Prostate gland (tissue), 2 donors: ENCODE data around the gene SEC16B. TPM values are rescaled to one million over a fixed set of nuclear protein-coding genes. Genes with fewer than 3 reads are reported as not detected.

Experiments used
- DNase-seq: peaks from one replicate; pipeline ENCODE4 v3.0.0-alpha.2; 2019; ENCODE audit warnings: low spot score
- H3K27ac ChIP-seq, 2 donors: fragments of 200-600 bp; sonication (generic); 2 replicates each; pipeline ENCODE4 v1.5.1; 2017 to 2019
- H3K27me3 ChIP-seq: fragments of 200-600 bp; sonication (generic); replicated peaks from 2 replicates; pipeline ENCODE4 v1.5.1; 2019; ENCODE audit not compliant: insufficient read depth
- H3K36me3 ChIP-seq, 2 donors: fragments of 200-600 bp; sonication (generic); 1 replicate in 1 of 2; 2 replicates in 1 of 2; pipeline versions ENCODE4 v1.5.1 to v1.8.1; 2017 to 2019
- H3K4me1 ChIP-seq: fragments of 200-600 bp; sonication (generic); replicated peaks from 2 replicates; pipeline ENCODE4 v1.5.1; 2019
- H3K4me3 ChIP-seq, 2 donors: fragments of 200-600 bp; sonication (generic); 2 replicates each; pipeline ENCODE4 v1.5.1; 2017 to 2019
- H3K9me3 ChIP-seq: fragments of 200-600 bp; sonication (generic); 2 replicates; pipeline ENCODE4 v1.5.1; 2017
- POLR2A ChIP-seq: fragments of 450-650 bp; IDR thresholded peaks from one replicate; pipeline ENCODE4 v1.6.1; 2016; ENCODE audit warnings: antibody characterized with exemption, mild to moderate bottlenecking
- POLR2AphosphoS5 ChIP-seq: sonication (generic); formaldehyde crosslinking; IDR thresholded peaks from one replicate; pipeline ENCODE4 v1.6.1; 2017; ENCODE audit warnings: antibody characterized with exemption
- WGBS: methylation state at CpG from one replicate; pipeline ENCODE4 v1.1.5; 2018; 5-methylcytosine and 5-hydroxymethylcytosine counted together
- intact Hi-C: fragments of 100-400 bp; cut with DNase I; formaldehyde crosslinking; loops from one replicate; pipeline ENCODE4 v1.14.2; 2022
- total RNA-seq, 2 donors: library from RNA; depleted of rRNA; stranded (reverse); fragments of >200 nt; gene quantifications; one replicate each; pipeline ENCODE4 v1.1.0, GENCODE V29; 2016
- TF ChIP-seq, protein P1 (sequence below), 4 experiments: fragments of 200-600 bp in 2 of 4; fragments of 450-650 bp in 2 of 4; sonication (generic) in 2 of 4; IDR thresholded peaks; 1 replicate in 3 of 4; 2 replicates in 1 of 4; pipeline ENCODE4 v1.5.1; 2016 to 2019; ENCODE audit warnings: antibody characterized with exemption in 4 of 4, mild to moderate bottlenecking in 2 of 4, moderate library complexity in 2 of 4

Gene SEC16B
- total RNA-seq, 2 donors from 2014 or later: 2.7 to 3.2 TPM

- no peak for TF ChIP-seq POLR2A
- no peak for TF ChIP-seq POLR2AphosphoS5
- TF ChIP-seq, protein P1, sequence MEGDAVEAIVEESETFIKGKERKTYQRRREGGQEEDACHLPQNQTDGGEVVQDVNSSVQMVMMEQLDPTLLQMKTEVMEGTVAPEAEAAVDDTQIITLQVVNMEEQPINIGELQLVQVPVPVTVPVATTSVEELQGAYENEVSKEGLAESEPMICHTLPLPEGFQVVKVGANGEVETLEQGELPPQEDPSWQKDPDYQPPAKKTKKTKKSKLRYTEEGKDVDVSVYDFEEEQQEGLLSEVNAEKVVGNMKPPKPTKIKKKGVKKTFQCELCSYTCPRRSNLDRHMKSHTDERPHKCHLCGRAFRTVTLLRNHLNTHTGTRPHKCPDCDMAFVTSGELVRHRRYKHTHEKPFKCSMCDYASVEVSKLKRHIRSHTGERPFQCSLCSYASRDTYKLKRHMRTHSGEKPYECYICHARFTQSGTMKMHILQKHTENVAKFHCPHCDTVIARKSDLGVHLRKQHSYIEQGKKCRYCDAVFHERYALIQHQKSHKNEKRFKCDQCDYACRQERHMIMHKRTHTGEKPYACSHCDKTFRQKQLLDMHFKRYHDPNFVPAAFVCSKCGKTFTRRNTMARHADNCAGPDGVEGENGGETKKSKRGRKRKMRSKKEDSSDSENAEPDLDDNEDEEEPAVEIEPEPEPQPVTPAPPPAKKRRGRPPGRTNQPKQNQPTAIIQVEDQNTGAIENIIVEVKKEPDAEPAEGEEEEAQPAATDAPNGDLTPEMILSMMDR (IDR thresholded peaks at IDR 0.05): no peak
- H3K36me3 ChIP-seq: no peaks in the 10 kb centered on the region
- 55% methylated on average over 5 of the region's 5 CpGs for WGBS
- no peaks in the 10 kb centered on the region for H3K9me3 ChIP-seq
- DNase-seq: no peak
- H3K27ac ChIP-seq: no peak overlapping the region
- H3K4me3 ChIP-seq: no peak overlapping the region
- intact Hi-C loops: loop anchor here (10.0 kb wide), 1 partner anchor 325 kb away; no protein-coding TSS in a partner anchor
- H3K27me3 ChIP-seq: no peaks in the 10 kb centered on the region
- H3K4me1 ChIP-seq: no peaks in the 10 kb centered on the region
These were observed 9.9 kb downstream of the SEC16B start for GRCh38 chr1:177959811-177960515.

- Histone ChIP-seq H3K27ac (no peak overlapping the region), H3K4me1 (no peaks in the 10 kb centered on the region), H3K36me3 (no peaks in the 10 kb centered on the region), H3K4me3 (no peak overlapping the region), H3K27me3 (no peaks in the 10 kb centered on the region), H3K9me3 (no peaks in the 10 kb centered on the region)
- intact Hi-C loops: loop anchor here (10.0 kb wide), 1 partner anchor 327 kb away; no protein-coding TSS in a partner anchor
- 90% methylated on average over 7 of the region's 7 CpGs for WGBS
- no peak for DNase-seq
- TF ChIP-seq POLR2A (no peak), POLR2AphosphoS5 (no peak)
- TF ChIP-seq, protein P1 (IDR thresholded peaks at IDR 0.05): no peak
These were observed 11.8 kb downstream of the SEC16B start for GRCh38 chr1:177958092-177958491.

GRCh38 chr1:177954076-177954475 is 15.8 kb downstream of the SEC16B start:
- DNase-seq: no peak
- Histone ChIP-seq H3K9me3 (no peaks in the 10 kb centered on the region), H3K27me3 (no peaks in the 10 kb centered on the region), H3K36me3 (no peaks in the 10 kb centered on the region), H3K27ac (no peak overlapping the region), H3K4me1 (no peaks in the 10 kb centered on the region), H3K4me3 (no peak overlapping the region)
- TF ChIP-seq POLR2A (no peak), POLR2AphosphoS5 (no peak)
- WGBS: 74% methylated on average over 2 of the region's 2 CpGs
- intact Hi-C loops: loop anchor here (10.0 kb wide), 1 partner anchor 331 kb away; no protein-coding TSS in a partner anchor

DNA sequence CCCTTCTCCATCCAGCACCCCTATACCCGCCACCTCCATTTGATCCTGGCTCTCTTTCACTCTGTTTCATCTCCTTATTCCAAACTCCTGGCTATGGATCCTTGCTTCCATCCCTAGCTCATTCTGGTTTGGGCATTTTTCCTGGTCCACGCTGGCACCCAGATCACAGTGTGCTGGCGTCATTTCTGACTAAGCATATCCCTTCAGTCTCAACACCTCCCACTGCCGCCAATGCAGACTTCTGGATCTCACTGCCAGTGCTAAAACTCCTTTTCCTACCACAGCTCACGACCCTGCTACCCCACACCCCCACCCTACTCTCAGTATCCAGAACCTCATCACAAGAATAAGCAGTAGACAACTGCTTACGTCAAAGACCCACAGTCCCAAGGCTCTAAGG is 16.3 kb downstream of the SEC16B start:
- DNase-seq: no peak
- WGBS: 91% methylated on average over 6 of the region's 6 CpGs
- Histone ChIP-seq H3K36me3 (no peaks in the 10 kb centered on the region), H3K27me3 (no peaks in the 10 kb centered on the region), H3K4me3 (no peak overlapping the region), H3K4me1 (no peaks in the 10 kb centered on the region), H3K9me3 (no peaks in the 10 kb centered on the region), H3K27ac (no peak overlapping the region)
- TF ChIP-seq POLR2A (no peak), POLR2AphosphoS5 (no peak)
- TF ChIP-seq, protein P1 (IDR thresholded peaks at IDR 0.05): no peak
- intact Hi-C loops: loop anchor here (10.0 kb wide), 1 partner anchor 331 kb away; no protein-coding TSS in a partner anchor

- intact Hi-C loops: loop anchor here (10.0 kb wide), 1 partner anchor 332 kb away; no protein-coding TSS in a partner anchor
- H3K36me3 ChIP-seq: no peaks in the 10 kb centered on the region
- TF ChIP-seq, protein P1 (IDR thresholded peaks at IDR 0.05): no peak
- TF ChIP-seq POLR2AphosphoS5 (no peak), POLR2A (no peak)
- H3K4me3 ChIP-seq: no peak overlapping the region
- 91% methylated on average over 9 of the region's 9 CpGs for WGBS
- no peak for DNase-seq
- H3K27me3 ChIP-seq: no peaks in the 10 kb centered on the region
- H3K9me3 ChIP-seq: no peaks in the 10 kb centered on the region
- H3K4me1 ChIP-seq: no peaks in the 10 kb centered on the region
- H3K27ac ChIP-seq: no peak overlapping the region
These were observed 17.2 kb downstream of the SEC16B start for GRCh38 chr1:177952691-177953090.
